Breast epithelium (tissue), 4 donors: ENCODE results near the gene GDF10. TPM values are rescaled to one million over a fixed set of nuclear protein-coding genes. Genes with fewer than 3 reads are reported as not detected.

ENCODE experiments used
- DNase-seq, 2 donors: peaks; one replicate each; pipeline ENCODE4 v3.0.0-alpha.2; 2019; ENCODE audit warnings: low spot score in 2 of 2
- H3K27ac ChIP-seq, 2 donors: fragments of 200-600 bp; sonication (generic) in 1 of 2; one replicate each; pipeline ENCODE4 v1.5.1; 2016 to 2019; ENCODE audit warnings: mild to moderate bottlenecking in 1 of 2
- H3K27me3 ChIP-seq, 2 donors: fragments of 200-600 bp; sonication (generic) in 1 of 2; one replicate each; pipeline versions ENCODE4 v1.5.1 to v1.6.0; 2017 to 2019; ENCODE audit warnings: control low read depth in 1 of 2, mild to moderate bottlenecking in 1 of 2
- H3K36me3 ChIP-seq: fragments of 200-600 bp; one replicate; pipeline ENCODE4 v1.5.1; 2019
- H3K4me1 ChIP-seq, 2 donors: fragments of 200-600 bp; sonication (generic); one replicate each; pipeline ENCODE4 v1.5.1; 2016 to 2019; ENCODE audit warnings: control low read depth in 1 of 2
- H3K4me3 ChIP-seq, 3 donors: fragments of 200-600 bp; sonication (generic); 1 replicate in 2 of 3; 2 replicates in 1 of 3; pipeline ENCODE4 v1.5.1; 2016 to 2019; ENCODE audit warnings: mild to moderate bottlenecking in 3 of 3, moderate library complexity in 2 of 3
- H3K9me3 ChIP-seq, 2 donors: fragments of 200-600 bp; sonication (generic) in 1 of 2; one replicate each; pipeline ENCODE4 v1.5.1; 2016 to 2019; ENCODE audit warnings: control low read depth in 1 of 2
- CTCF ChIP-seq, 3 donors: fragments of 450-650 bp; IDR thresholded peaks; one replicate each; pipeline ENCODE4 v1.5.1; 2016 to 2017; ENCODE audit warnings: antibody characterized with exemption in 3 of 3, mild to moderate bottlenecking in 3 of 3, moderate library complexity in 3 of 3
- POLR2A ChIP-seq: fragments of 450-650 bp; IDR thresholded peaks from one replicate; pipeline ENCODE4 v1.6.1; 2016; ENCODE audit warnings: antibody characterized with exemption, mild to moderate bottlenecking, moderate library complexity
- POLR2AphosphoS5 ChIP-seq, 3 donors: sonication (generic); formaldehyde crosslinking; IDR thresholded peaks; one replicate each; pipeline ENCODE4 v1.6.1; 2017; ENCODE audit warnings: antibody characterized with exemption in 3 of 3
- intact Hi-C: fragments of 100-400 bp; cut with DNase I; formaldehyde crosslinking; loops from one replicate; pipeline ENCODE4 v1.15.1; 2023; ENCODE audit warnings: low total_unique reads
- total RNA-seq, 3 donors: library from RNA; depleted of rRNA; stranded (reverse); fragments of >200 nt; gene quantifications; one replicate each; pipeline ENCODE4 v1.1.0, GENCODE V29; 2016

The GDF10 gene
- total RNA-seq, 3 donors from 2014 or later: 2.0 to 12.3 (median 2.0) TPM

DNA sequence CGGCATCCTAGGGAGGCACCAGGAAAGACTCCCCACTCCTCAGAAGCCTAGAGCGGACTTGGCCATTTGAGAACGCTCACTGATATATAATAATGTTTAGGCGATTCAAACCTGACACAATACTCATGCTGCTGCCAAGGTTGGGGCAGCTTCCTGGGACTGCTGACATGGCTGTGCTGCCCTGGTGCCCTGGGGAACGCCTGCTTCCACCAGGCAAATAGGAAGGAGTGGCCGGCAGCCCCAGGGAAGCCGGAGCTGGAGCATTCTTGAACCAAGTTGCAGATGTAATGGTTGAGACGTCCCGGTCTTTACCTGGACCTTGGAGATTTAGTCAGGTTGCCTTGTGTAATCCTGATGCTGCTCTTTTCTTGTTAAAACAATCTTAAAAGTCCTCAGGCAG is 8.8 kb downstream of the GDF10 start:
- no peaks in the 10 kb centered on the region for H3K4me1 ChIP-seq
- intact Hi-C loops: loop anchor here (5.0 kb wide), 1 partner anchor 266 kb away; no protein-coding TSS in a partner anchor
- no peak for DNase-seq
- no peaks in the 10 kb centered on the region for H3K9me3 ChIP-seq
- no peak for TF ChIP-seq POLR2A
- TF ChIP-seq POLR2AphosphoS5 (IDR thresholded peaks at IDR 0.05): no peak
- no peak for TF ChIP-seq CTCF (IDR thresholded peaks at IDR 0.05)
- H3K27me3 ChIP-seq: no peaks in the 10 kb centered on the region
- H3K36me3 ChIP-seq: no peaks in the 10 kb centered on the region
- H3K4me3 ChIP-seq: no peak overlapping the region
- no peak overlapping the region for H3K27ac ChIP-seq

- Histone ChIP-seq H3K9me3 (no peaks in the 10 kb centered on the region), H3K4me1 (no peaks in the 10 kb centered on the region), H3K27me3 (no peaks in the 10 kb centered on the region), H3K27ac (no peak overlapping the region), H3K4me3 (no peak overlapping the region), H3K36me3 (no peaks in the 10 kb centered on the region)
- no peak for DNase-seq
- intact Hi-C loops: loop anchor here (5.0 kb wide), 1 partner anchor 267 kb away; no protein-coding TSS in a partner anchor
- TF ChIP-seq CTCF (IDR thresholded peaks at IDR 0.05) (no peak), POLR2AphosphoS5 (IDR thresholded peaks at IDR 0.05) (no peak), POLR2A (no peak)
Measured at GRCh38 chr10:47309408-47310089, 9.6 kb downstream of the GDF10 start.

DNA sequence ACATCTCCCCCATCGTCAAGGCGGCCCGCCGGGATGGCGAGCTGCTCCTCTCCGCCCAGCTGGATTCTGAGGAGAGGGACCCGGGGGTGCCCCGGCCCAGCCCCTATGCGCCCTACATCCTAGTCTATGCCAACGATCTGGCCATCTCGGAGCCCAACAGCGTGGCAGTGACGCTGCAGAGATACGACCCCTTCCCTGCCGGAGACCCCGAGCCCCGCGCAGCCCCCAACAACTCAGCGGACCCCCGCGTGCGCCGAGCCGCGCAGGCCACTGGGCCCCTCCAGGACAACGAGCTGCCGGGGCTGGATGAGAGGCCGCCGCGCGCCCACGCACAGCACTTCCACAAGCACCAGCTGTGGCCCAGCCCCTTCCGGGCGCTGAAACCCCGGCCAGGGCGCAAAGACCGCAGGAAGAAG is 10.1 kb downstream of the GDF10 start:
- Histone ChIP-seq H3K27me3 (no peaks in the 10 kb centered on the region), H3K27ac (no peak overlapping the region), H3K36me3 (no peaks in the 10 kb centered on the region), H3K4me1 (no peaks in the 10 kb centered on the region), H3K4me3 (no peak overlapping the region), H3K9me3 (no peaks in the 10 kb centered on the region)
- intact Hi-C loops: no loop called here
- no peak for TF ChIP-seq CTCF (IDR thresholded peaks at IDR 0.05)
- TF ChIP-seq POLR2AphosphoS5 (IDR thresholded peaks at IDR 0.05): no peak
- TF ChIP-seq POLR2A: no peak
- no peak for DNase-seq

DNA sequence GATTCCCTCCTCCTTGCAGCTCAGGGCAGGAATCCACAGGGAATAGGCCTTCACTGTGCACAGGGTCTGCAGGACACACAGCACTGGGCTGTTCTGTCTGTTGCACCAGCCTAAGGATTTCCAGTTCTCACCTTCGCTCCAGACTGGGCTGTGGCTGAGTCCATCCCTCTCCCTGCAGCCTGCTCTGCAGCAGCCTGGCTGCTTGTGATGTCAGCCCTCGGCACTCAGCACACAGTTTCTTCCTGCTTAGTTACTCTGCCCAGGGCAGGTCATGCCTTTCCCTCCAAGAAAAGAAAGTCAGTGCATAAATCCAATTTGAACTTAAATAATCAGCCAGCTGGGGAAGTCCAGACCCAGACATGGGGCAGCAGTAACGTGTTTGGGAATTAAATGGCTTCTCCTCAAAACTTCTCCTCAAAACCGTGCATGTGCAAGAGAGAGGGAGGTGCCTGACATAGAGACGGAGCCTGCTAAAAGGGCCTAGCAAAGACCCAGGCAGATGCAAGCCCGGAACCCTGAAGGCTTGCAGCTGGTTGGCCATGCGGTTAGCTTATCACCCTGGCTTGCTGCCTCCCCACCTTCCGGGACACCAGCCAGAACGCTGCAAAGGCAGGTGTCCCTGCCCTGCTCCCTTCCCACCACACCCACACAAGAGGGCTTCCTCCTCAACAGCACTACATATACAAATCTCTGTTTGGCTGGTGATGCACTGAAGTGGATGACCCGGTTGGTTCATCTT is 11.4 kb downstream of the GDF10 start:
- TF ChIP-seq CTCF (IDR thresholded peaks at IDR 0.05) (no peak), POLR2AphosphoS5 (IDR thresholded peaks at IDR 0.05) (no peak), POLR2A (no peak)
- intact Hi-C loops: no loop called here
- no peak for DNase-seq

More for the DNA sequence above, 11.4 kb downstream of the GDF10 start:
- Histone ChIP-seq H3K9me3 (no peaks in the 10 kb centered on the region), H3K4me1 (no peaks in the 10 kb centered on the region), H3K27me3 (no peaks in the 10 kb centered on the region), H3K36me3 (no peaks in the 10 kb centered on the region), H3K4me3 (no peak overlapping the region), H3K27ac (no peak overlapping the region)
